Left lobe of liver (tissue), 2 donors: ENCODE data around the gene STEAP2. TPM values are rescaled to one million over a fixed set of nuclear protein-coding genes. Genes with fewer than 3 reads are reported as not detected.

ENCODE experiments used
- ATAC-seq: fragments of 200-7000 bp; cut with Tn5 transposase; one replicate; pipeline ENCODE4 v1.9.1; 2020; ENCODE audit warnings: mild to moderate bottlenecking, moderate library complexity
- DNase-seq: peaks from one replicate; pipeline ENCODE4 v3.0.0-alpha.2; 2020; ENCODE audit warnings: low spot score
- total RNA-seq: library from RNA; stranded (reverse); gene quantifications from one replicate; pipeline ENCODE4 v1.2.1, GENCODE V29; 2021
- donor health status: DM: no; HTN: no; CAD: no; lungs with moderate emphysema.
- donor health status: DM: no; HTN: yes; CAD: no.

Gene STEAP2
- total RNA-seq, 1 donor from 2014 or later = 0.81 TPM

DNA sequence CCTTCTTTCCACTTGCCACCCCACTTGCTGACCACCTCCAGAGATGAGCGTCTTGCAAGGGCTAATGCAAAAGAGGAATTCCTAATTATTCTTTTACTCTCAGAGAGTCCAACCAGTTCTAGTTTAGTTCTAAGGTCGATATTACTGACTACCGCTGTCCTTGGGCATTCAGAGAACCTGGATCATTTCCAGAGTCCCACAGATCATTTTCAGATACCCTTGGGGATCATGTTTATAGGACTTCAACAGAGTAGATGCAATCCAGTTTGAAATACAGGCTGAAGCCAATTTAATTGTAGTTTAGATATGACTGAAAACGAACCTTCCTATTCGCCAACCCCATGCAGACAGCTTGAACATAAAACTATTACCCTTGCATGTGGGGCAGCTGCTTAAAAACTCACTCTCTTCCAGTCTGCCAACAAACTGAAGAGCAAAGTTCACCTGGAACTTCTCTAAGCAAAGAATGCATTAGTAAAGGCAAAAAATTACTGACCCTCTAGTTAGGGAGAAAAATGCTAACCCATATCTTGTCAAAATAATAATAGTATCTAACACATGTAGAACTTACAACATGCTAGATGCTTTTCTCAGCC, 55.8 kb downstream of the STEAP2 start:
- ATAC-seq (peak; percentile 84), DNase-seq (no peak)

DNA sequence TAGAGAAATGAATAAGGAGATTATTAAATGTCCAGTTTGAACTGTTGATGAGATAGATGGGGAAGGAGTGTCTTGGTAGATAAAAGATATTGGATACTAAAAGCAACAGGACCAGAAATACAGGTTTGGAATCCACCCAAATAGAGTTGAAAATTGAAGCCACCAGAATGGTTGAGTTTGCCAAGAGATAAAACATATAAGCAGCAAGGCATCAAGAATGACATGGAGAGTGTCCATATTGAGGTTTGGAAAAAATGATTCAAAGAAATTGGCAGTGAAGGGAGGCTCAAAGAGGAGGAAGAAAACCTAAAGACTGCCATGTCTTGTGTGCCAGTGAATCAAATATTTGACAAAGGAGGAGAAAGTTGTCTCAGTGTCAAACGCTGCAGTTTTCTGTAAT, 57.6 kb downstream of the STEAP2 start:
- DNase-seq (no peak), ATAC-seq (no peak)

DNA sequence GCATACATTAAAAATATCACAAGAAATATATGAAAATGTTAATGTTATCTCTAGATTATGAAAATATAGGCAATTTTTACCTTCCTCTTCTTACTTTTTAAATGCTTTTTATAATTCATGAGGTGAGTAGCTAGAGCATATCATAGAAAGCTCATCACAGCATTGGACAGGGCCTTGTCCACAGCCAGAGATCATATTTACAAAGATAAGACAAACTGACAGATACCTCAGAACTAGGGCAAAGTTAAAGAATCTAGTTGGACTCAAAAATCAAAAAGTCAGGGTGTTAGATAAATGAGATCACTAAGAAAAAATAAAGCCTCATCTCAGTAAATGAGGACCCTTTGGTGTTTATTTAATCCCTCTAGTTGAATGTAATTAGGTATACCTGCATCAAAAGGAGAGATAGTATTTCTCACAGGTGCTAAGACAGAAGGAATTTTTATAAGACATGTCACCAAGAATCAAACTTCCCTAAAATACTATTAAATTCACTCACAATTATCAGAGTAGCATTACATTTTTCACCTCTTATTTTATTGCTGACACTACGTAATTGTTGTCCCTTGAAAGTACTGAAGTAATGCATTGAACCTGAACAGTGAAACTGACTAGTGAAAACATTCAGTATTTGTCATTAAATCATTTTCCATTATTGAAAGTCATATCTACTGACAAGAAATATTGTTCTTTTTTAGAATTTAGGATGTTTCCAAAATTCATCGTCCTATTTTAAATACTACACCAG, 59.1 kb downstream of the STEAP2 start:
- DNase-seq (no peak), ATAC-seq (peak; percentile 80)

DNA sequence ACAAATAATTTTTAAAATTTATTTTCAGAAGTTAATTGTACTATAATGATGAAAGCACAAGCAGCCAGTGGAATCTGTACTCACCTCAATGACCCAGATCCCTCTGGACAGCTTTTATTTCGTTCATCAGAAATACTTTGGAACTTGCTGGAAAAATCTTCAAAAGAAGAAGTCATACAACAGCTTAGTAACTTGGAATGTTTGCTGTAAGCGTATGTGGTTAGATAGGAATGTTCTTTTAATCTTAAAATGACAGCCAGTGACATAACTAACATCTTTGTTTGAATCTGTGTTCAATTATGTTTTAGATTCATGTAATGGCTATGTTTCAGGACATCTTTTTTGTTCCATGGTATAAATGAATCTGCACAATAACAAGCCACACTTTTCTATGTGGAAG, 60.2 kb downstream of the STEAP2 start:
- ATAC-seq (no peak), DNase-seq (no peak)

DNA sequence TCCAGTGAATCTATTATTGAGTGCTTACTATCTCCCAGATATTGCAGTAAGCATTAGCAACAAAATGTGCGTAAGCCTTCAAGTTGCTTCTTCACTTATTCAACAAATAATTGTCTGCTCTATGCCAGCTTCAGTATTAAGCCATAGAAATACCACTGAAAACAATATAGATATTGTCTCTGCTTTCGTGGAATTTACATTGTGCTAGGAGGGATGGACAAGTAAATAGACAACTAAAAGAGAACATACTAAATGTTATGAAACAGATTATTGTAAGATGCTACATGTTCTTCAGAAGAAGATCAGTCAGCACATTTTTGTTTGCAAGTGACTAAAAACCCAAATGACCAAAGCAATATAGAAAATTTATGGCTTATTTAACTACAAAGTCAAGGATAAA, 60.7 kb downstream of the STEAP2 start:
- ATAC-seq = no peak
- DNase-seq = no peak

DNA sequence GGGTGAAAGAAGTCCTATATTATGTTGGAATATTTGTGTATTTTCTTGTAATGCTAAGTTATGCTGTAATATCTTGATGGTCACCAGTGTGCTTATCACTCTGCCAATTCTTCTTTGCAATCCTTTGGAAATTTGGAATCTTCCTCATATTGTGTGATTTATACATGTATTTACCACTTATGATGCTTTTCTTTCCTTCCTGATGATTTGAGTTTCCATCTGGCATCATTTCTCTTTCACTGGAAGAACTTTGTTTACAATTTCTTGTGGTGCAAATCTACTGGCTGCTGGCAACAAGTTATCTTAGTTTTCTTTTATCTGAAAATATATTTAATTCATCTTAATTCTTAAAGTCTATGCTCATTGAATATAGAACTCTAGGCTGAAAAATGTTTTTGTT, 62.6 kb downstream of the STEAP2 start:
- ATAC-seq = no peak
- DNase-seq = no peak

DNA sequence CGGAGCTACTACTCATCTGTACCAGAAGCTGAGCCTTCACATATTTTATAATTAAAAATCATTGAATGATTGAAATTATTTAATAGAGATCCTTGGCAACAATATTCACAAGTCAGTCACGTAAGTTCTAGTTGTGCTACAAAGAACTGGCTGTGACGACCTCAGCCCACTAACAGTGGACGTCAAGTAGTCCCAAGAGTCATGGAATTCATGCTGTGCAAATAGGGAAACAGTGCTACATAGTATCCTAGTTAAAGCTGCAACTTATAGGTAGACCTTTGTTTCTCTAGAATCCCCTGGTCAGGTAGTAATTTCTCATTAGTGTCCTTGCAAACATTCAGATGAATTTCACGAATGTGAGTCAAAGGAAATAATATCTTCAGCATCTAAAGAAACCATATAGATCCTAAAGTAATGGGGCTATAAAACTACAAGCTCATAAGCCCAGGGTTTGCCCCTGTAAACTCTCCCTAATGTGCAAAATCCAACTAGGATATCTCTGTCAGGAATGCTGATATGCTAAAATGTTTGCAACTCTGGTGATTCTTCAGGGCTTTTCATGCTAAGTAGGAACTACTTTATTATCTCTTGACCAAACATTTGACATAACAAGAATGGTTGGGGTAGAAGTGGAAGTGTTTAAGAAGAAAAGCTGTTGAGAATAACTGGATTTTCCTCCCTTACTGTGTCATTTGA, 64.6 kb downstream of the STEAP2 start:
- DNase-seq = no peak
- ATAC-seq = peak; percentile 60

Other genes starting within 250 kb of the STEAP2 start
- 5.5 TPM for gene STEAP1, start 57.3 kb upstream of the STEAP2 start, total RNA-seq
- gene CFAP69, start 33.4 kb downstream of the STEAP2 start, total RNA-seq = 1.7 TPM
- not detected for gene FAM237B, start 109.6 kb downstream of the STEAP2 start, total RNA-seq
- gene GTPBP10, start 135.0 kb downstream of the STEAP2 start, total RNA-seq = 16.7 TPM
- 34.2 TPM for gene CLDN12, start 191.7 kb downstream of the STEAP2 start, total RNA-seq